HG03439 (cell line): ENCODE results near the gene NOCT.
"Not testable (repeated sequence)": the region's sequence is repeated elsewhere in the genome, so short reads cannot be mapped to it uniquely, and the experiment has no call there.

Experiments used
- ATAC-seq: cut with Tn5 transposase; IDR thresholded peaks from one replicate; pipeline ENCODE4 v1.9.1; 2021; ENCODE audit warnings: mild to moderate bottlenecking, moderate library complexity; ENCODE audit not compliant: unreplicated experiment

Gene NOCT, protein sequence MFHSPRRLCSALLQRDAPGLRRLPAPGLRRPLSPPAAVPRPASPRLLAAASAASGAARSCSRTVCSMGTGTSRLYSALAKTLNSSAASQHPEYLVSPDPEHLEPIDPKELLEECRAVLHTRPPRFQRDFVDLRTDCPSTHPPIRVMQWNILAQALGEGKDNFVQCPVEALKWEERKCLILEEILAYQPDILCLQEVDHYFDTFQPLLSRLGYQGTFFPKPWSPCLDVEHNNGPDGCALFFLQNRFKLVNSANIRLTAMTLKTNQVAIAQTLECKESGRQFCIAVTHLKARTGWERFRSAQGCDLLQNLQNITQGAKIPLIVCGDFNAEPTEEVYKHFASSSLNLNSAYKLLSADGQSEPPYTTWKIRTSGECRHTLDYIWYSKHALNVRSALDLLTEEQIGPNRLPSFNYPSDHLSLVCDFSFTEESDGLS

DNA sequence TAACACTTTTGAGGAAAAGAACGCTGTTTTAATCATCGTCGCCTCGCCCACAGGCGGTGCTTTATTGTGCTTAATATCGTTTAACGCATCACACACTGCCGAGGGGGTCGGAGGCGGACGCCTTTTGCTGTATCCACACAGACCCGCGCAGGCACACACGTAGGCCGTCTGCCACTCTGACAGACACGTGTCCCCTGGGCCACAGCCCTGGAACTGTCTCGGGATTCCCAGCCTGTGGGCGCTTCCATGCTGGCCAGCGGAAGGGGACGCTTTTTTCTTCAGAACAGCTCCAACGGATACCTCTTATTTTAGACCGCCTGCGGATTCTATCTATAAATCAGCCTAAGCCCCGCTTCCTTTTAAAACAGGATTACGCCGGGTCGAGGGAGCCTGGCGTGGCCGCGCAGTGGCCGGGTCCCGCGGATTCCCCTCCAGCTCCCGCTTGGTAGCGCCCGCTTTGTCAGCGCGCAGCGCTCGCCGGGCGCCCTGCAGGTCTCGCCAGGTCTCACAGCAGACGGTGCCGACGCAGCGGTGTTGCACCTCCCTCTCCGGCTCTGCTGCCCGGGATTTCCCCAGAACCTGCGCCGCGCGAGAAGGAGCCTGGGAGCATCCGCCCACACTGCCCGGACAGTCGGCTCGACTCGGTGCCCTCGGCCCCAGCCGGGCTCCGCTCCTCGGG, at the start of gene NOCT:
NOCT (plus strand) TSS at position 513 of the 679 bp plus-strand sequence. CDS start 201 bp downstream, outside the sequence.
- peak; percentile 95 for ATAC-seq

- ATAC-seq, result peak; percentile 93
Observed at GRCh38 chr4:138967313-138967712, 48.3 kb upstream of the NOCT start.

GRCh38 chr4:138972956-138973801, 42.4 kb upstream of the NOCT start:
- ATAC-seq, result no peak

DNA sequence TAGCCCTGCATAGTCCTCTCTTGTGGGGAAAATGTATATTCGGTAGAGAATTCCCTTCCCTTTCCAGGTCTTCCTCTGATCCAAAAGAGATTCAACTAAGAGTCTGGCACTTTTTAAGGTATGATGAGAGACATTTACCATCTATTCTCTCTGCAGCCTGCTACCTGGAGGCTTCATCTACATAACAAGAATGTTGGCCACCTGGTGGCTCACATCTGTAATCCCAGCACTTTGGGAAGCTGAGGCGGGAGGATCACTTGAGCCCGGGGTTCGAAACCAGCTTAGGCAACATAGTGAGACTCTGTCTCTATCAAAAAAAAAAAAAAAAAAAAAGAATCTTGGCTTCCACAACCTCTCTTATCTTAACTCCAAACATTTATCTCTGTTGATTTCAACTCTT, 40.4 kb upstream of the NOCT start:
- ATAC-seq, result no peak

- no peak for ATAC-seq
Observed at GRCh38 chr4:138976526-138976925, 39.1 kb upstream of the NOCT start.

GRCh38 chr4:138977524-138977923, 38.1 kb upstream of the NOCT start:
- ATAC-seq, result peak; percentile 82

DNA sequence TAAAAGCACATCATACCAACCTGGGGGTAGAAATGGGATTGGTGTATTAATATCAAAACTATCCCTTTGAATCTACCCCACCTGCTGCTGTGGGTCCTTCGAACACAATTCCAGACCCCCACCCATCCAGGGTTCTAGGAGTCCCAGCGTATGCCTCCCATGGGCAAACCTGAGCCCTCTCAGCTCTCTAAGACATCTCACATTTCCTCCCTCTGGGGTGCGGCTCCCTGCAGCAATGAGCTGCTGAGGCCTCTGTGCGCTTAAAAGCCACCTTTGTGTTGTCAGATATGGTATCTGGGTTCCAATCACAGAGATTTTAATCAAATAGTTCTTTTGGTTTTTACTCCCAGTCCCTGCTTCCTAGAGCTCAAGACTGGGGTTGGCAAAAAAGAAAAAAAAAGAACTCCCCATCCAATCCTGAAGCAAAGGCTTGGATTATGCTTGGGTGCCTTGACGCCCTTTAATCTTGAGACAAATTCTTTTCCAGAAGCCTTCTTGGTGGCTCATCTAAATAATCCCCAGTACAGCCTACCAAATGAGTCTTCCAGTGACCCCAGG, 37.5 kb upstream of the NOCT start:
- no peak for ATAC-seq

- ATAC-seq, result no peak
Observed at GRCh38 chr4:138978600-138978999, 37.0 kb upstream of the NOCT start.

GRCh38 chr4:138979742-138980141, 35.8 kb upstream of the NOCT start:
- ATAC-seq, result no peak

DNA sequence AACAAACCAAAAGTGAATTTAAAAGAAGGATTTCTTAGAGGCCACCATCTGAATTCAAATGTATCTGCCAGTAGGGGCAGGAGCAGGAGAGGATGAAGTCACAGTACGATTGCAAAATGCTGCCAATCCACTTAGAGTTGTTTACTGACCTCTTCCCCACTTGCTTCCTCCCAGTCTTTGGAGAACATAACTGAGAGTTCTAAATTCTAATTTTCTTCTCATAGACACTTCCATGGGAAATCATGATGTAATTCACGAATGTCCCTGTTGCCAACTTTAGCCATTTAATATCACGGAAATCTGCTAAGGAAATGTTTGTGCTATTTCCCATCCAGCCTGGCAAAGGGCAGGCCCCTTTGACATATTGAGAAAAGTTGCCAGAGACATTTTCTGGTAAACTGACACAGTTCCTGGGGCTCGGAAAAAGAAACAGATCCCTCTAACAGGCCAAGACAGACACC, 33.6 kb upstream of the NOCT start:
- no peak for ATAC-seq

DNA sequence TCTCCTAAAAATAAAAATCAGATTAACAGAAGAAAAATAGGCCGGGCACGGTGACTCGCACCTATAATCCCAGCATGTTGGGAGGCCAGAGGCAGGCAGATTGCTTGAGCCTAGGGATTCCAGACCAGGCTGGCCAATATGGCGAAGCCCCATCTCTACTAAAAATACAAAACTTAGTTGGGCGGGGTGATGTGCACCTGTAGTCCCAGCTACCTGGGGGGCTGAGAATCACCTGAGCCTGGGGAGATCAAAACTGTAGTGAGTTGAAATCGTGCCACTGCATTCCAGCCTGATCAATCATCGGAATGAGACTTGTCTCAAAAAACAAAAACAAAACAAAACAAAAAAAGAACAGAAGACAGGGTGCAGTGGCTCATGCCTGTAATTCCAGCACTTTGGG, 32.8 kb upstream of the NOCT start:
- ATAC-seq, result no peak

DNA sequence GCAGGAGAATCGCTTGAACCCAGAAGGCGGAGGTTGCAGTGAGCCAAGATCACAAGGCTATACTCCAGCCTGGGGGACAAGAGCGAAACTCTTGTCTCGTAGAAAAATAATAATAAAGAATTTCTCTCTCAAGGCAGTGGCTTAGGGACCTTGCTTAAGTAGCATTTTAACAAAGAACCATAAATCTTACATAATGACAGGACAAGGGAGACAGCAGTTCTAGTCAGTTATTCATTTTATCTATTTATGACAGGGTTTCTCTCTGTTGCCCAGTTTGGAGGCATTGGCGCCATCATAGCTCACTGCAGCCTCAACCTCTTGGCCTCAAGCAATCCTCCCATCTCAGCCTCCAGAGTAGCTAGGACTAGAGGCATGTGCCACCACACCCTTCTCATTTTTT, 31.9 kb upstream of the NOCT start:
- no peak for ATAC-seq

DNA sequence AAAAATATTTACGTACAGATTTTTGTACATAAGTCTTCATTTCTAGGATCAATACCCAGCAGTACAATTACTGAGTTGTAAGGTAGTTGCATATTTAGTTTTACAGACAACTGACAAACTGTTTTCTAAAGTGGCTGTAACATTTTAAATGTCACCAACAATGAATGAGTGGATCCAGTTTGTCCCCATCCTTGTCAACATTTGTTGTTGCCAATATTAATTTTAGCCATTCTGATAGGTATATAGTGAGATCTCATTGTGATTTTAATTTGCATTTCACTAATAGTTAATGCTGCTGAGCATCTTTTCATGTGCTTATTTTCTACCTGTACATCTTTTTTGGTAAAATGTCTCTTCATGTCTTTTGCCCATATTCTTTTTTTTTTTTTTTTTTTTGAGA, 30.9 kb upstream of the NOCT start:
- ATAC-seq, result no peak

- ATAC-seq, result no peak
Observed at GRCh38 chr4:138992676-138993075, 22.9 kb upstream of the NOCT start.

DNA sequence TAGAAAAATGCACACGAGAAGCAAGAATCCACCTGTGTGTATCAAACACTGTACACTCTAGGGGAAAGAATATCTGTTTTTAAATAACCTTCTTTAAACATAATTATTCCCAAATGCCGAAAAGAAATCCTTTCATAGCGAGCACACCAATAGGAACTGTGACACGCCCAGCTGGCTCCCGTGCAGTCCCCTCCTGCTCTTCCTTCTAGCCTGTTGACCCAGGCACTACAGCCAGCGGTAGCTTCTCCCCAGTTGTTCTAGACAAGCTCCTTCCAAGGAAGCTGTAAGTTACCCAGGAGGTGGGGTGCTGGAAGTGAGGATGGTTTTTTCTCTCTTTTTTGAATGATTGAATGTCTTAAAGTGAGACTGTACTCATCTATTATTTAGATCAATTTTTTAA, 19.5 kb upstream of the NOCT start:
- no peak for ATAC-seq

DNA sequence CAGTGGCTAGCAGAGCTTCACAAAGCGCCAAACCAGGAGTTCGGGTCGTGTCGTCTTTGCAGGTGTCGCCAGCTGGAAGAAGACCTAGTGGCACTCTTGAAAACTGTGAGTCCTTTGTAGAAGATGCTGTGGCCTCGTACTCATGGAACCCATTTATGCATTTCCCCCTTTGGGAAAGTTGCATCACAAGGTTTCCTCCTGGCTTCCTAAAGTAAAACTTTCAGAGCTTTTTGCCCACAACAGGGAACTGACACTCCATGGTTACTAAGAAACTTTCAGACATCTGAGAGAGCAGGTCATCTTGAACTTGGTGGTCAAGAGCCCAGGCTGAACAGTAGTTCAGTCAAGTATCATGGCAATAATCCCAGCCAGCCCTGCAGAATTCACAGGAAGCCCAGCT, 15.9 kb upstream of the NOCT start:
- ATAC-seq, result no peak

GRCh38 chr4:139000134-139000533, 15.4 kb upstream of the NOCT start:
- not testable (repeated sequence) for ATAC-seq

GRCh38 chr4:139001430-139001829, 14.2 kb upstream of the NOCT start:
- ATAC-seq, result not testable (repeated sequence)

DNA sequence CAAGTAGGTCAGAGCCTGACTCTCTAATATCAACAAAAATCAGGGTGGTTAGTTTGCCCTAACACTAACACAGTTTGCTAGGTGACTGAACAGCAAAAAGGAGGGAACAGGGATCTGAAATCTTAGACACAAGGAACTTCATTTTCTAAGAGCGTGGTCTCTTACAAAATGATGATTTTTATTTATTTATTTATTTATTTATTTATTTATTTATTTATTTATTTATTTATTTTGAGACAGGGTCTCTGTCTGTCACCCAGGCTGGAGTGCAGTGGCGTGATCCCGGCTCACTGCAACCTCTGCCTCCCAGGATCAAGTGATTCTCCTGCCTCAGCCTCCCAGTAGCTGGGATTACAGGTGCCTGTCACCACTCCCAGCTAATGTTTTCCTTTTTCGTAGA, 11.9 kb upstream of the NOCT start:
- ATAC-seq, result not testable (repeated sequence)

GRCh38 chr4:139005774-139006173, 9.8 kb upstream of the NOCT start:
- ATAC-seq, result no peak

DNA sequence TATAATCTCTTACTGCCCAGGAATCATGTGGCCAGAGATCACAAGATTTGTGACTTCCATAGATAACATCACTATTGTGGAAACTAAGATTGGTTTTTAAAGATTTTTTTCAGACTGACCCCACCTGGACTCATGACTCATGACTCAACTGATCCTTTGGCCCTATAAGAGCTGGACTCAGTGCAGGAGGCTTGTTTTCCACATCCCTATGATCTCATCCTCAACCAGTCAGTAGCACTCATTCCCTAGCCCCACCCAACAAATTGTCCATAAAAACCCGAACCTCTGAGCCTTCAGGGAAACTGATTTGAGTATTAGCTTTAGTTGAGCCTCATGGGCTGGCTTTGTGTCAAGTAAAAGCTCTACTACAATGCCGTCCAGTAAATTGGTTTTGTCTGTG, 7.9 kb upstream of the NOCT start:
- no peak for ATAC-seq
